IMR-90 (cell line): ENCODE results near the gene SOBP. TPM values are rescaled to one million over a fixed set of nuclear protein-coding genes. Genes with fewer than 3 reads are reported as not detected.

ENCODE experiments used
- ATAC-seq: fragments of 200-7000 bp; cut with Tn5 transposase; 2 replicates; pipeline ENCODE4 v1.9.1; 2020; ENCODE audit warnings: low read depth, mild to moderate bottlenecking, moderate library complexity
- BruUV-seq: library from RNA; stranded (reverse); fragments of 400-500 nt; replicated peaks from 2 replicates; lab custom pipeline; 2021; lab: Mats Ljungman, UMichigan
- CTCF ChIA-PET: fragments of 300-600 bp; formaldehyde crosslinking; extraction: SDS; loops from one replicate; lab custom pipeline; 2021; ENCODE audit warnings: antibody characterized with exemption; lab: Yijun Ruan, JAX
- POLR2A ChIA-PET: fragments of 300-600 bp; sonication (Branson Sonifier 250); formaldehyde crosslinking; loops from one replicate; lab custom pipeline; 2022; ENCODE audit warnings: antibody characterized with exemption; ENCODE audit not compliant: unreplicated experiment; lab: Charles Lee
- DNase-seq: peaks from one replicate; pipeline ENCODE4 v3.0.0; 2013
- H2AFZ ChIP-seq: replicated peaks from 2 replicates; pipeline ENCODE3; 2013; ENCODE audit warnings: low read length, mild to moderate bottlenecking; ENCODE audit not compliant: poor library complexity
- H2AK5ac ChIP-seq: 2 replicates; pipeline ENCODE4 v1.6.1; 2013; ENCODE audit warnings: low read depth, low read length, inconsistent platforms
- H2AK9ac ChIP-seq: replicated peaks from 2 replicates; pipeline ENCODE3; 2013; ENCODE audit warnings: mild to moderate bottlenecking, low read depth, low read length, moderate library complexity; ENCODE audit not compliant: poor library complexity
- H2BK120ac ChIP-seq: 2 replicates; pipeline ENCODE4 v1.6.1; 2013; ENCODE audit warnings: low read depth, low read length, inconsistent platforms
- H2BK15ac ChIP-seq: 3 replicates; pipeline ENCODE4 v1.6.1; 2013; ENCODE audit warnings: low read depth, low read length, inconsistent platforms
- H2BK20ac ChIP-seq: 2 replicates; pipeline ENCODE4 v1.6.1; 2013; ENCODE audit warnings: low read depth, mild to moderate bottlenecking, inconsistent platforms, low read length, moderate library complexity
- H2BK5ac ChIP-seq: 2 replicates; pipeline ENCODE4 v1.6.1; 2013; ENCODE audit warnings: mild to moderate bottlenecking, low read depth, low read length, inconsistent platforms; ENCODE audit not compliant: poor library complexity, severe bottlenecking
- H3K14ac ChIP-seq: replicated peaks from 2 replicates; pipeline ENCODE4 v1.6.1; 2013; ENCODE audit warnings: low read depth, low read length, inconsistent platforms
- H3K18ac ChIP-seq: 2 replicates; pipeline ENCODE4 v1.6.1; 2013; ENCODE audit warnings: low read depth, low read length, control low read depth
- H3K23ac ChIP-seq: 2 replicates; pipeline ENCODE4 v1.6.1; 2013; ENCODE audit warnings: low read depth, low read length, inconsistent platforms
- H3K27ac ChIP-seq: 2 replicates; pipeline ENCODE4 v1.5.1; 2013; ENCODE audit warnings: mild to moderate bottlenecking, control low read depth, low read length; ENCODE audit not compliant: insufficient read depth
- H3K27me3 ChIP-seq: 2 replicates; pipeline ENCODE4 v1.6.1; 2013; ENCODE audit warnings: low read length; ENCODE audit not compliant: control insufficient read depth, insufficient read depth
- H3K36me3 ChIP-seq: 2 replicates; pipeline ENCODE4 v1.6.1; 2013; ENCODE audit warnings: low read length, mixed read lengths; ENCODE audit not compliant: control insufficient read depth, insufficient read depth
- H3K4ac ChIP-seq: 2 replicates; pipeline ENCODE4 v1.6.1; 2013; ENCODE audit warnings: low read depth, low read length, inconsistent platforms
- H3K4me1 ChIP-seq: 2 replicates; pipeline ENCODE4 v1.6.1; 2013; ENCODE audit warnings: low read length, mixed read lengths; ENCODE audit not compliant: control insufficient read depth, insufficient read depth
- H3K4me2 ChIP-seq: 2 replicates; pipeline ENCODE4 v1.6.1; 2013; ENCODE audit warnings: low read depth, mild to moderate bottlenecking, control low read depth, low read length, moderate library complexity
- H3K4me3 ChIP-seq: 2 replicates; pipeline ENCODE4 v1.5.1; 2013; ENCODE audit warnings: low read depth, mild to moderate bottlenecking, control low read depth, low read length, moderate library complexity; ENCODE audit not compliant: insufficient read depth
- H3K56ac ChIP-seq: 2 replicates; pipeline ENCODE4 v1.6.1; 2013; ENCODE audit warnings: low read length, inconsistent platforms; ENCODE audit not compliant: insufficient read depth; ENCODE audit errors: extremely low read depth
- H3K79me1 ChIP-seq, 2 experiments: 2 replicates each; pipeline ENCODE4 v1.6.1; 2013; ENCODE audit warnings: low read length in 2 of 2, inconsistent platforms in 1 of 2, low read depth in 1 of 2
- H3K9ac ChIP-seq: 2 replicates; pipeline ENCODE4 v1.6.1; 2013; ENCODE audit warnings: low read depth, low read length, control low read depth
- H3K9me1 ChIP-seq: 2 replicates; pipeline ENCODE4 v1.6.1; 2013; ENCODE audit warnings: low read length, inconsistent platforms; ENCODE audit not compliant: insufficient read depth
- H3K9me3 ChIP-seq: 2 replicates; pipeline ENCODE4 v1.6.1; 2013; ENCODE audit warnings: low read length; ENCODE audit not compliant: control insufficient read depth, insufficient read depth
- H4K20me1 ChIP-seq: 2 replicates; pipeline ENCODE4 v1.6.1; 2013; ENCODE audit warnings: low read length, inconsistent platforms; ENCODE audit not compliant: insufficient read depth
- H4K5ac ChIP-seq: 2 replicates; pipeline ENCODE4 v1.6.1; 2013; ENCODE audit warnings: mild to moderate bottlenecking, low read depth, low read length, control low read depth
- H4K8ac ChIP-seq, 2 experiments: 2 replicates each; pipeline ENCODE4 v1.6.1; 2013; ENCODE audit warnings: low read depth in 2 of 2, low read length in 2 of 2, control low read depth in 1 of 2, inconsistent platforms in 1 of 2
- H4K91ac ChIP-seq: 2 replicates; pipeline ENCODE4 v1.6.1; 2013; ENCODE audit warnings: low read depth, low read length, inconsistent platforms; ENCODE audit not compliant: insufficient read depth
- BHLHE40 ChIP-seq: fragments of 150-350 bp; IDR thresholded peaks from 2 replicates; pipeline ENCODE4 v1.6.1; 2016; ENCODE audit warnings: mild to moderate bottlenecking, low read depth, low read length
- CEBPB ChIP-seq: IDR thresholded peaks from 2 replicates; pipeline ENCODE4 v1.6.1; 2012; ENCODE audit warnings: low read depth, low read length, improper control_type of control experiment
- CHD1 ChIP-seq: IDR thresholded peaks from 2 replicates; pipeline ENCODE4 v1.6.1; 2012; ENCODE audit warnings: low read depth, low read length, improper control_type of control experiment
- ELK1 ChIP-seq: fragments of 150-350 bp; IDR thresholded peaks from 2 replicates; pipeline ENCODE4 v1.6.1; 2016; ENCODE audit warnings: low read depth, mild to moderate bottlenecking, low read length, moderate library complexity, borderline replicate concordance
- FOS ChIP-seq: fragments of 150-350 bp; IDR thresholded peaks from 2 replicates; pipeline ENCODE4 v1.6.1; 2016; ENCODE audit warnings: low read depth, low read length
- MAFK ChIP-seq: IDR thresholded peaks from 2 replicates; pipeline ENCODE4 v1.6.1; 2012; ENCODE audit warnings: low read depth, low read length, improper control_type of control experiment
- MAZ ChIP-seq: IDR thresholded peaks from 2 replicates; pipeline ENCODE4 v1.6.1; 2012; ENCODE audit warnings: low read depth, mild to moderate bottlenecking, low read length, improper control_type of control experiment, moderate library complexity, borderline replicate concordance
- MXI1 ChIP-seq: IDR thresholded peaks from 2 replicates; pipeline ENCODE4 v1.6.1; 2012; ENCODE audit warnings: low read depth, mild to moderate bottlenecking, low read length, moderate library complexity, borderline replicate concordance
- NFE2L2 ChIP-seq: fragments of 150-350 bp; IDR thresholded peaks from 2 replicates; pipeline ENCODE4 v1.6.1; 2016; ENCODE audit warnings: low read depth, mild to moderate bottlenecking, low read length
- POLR2A ChIP-seq: IDR thresholded peaks from 2 replicates; pipeline ENCODE4 v1.6.1; 2012; ENCODE audit warnings: mild to moderate bottlenecking, low read depth, low read length
- RAD21 ChIP-seq: IDR thresholded peaks from 2 replicates; pipeline ENCODE4 v1.6.1; 2012; ENCODE audit warnings: low read length, improper control_type of control experiment
- RCOR1 ChIP-seq: IDR thresholded peaks from 2 replicates; pipeline ENCODE4 v1.6.1; 2012; ENCODE audit warnings: mild to moderate bottlenecking, low read length, improper control_type of control experiment; ENCODE audit not compliant: insufficient replicate concordance
- RFX5 ChIP-seq: IDR thresholded peaks from 2 replicates; pipeline ENCODE4 v1.8.0; 2012; ENCODE audit warnings: low read depth, mild to moderate bottlenecking, low read length, moderate library complexity
- SMC3 ChIP-seq: fragments of 150-350 bp; IDR thresholded peaks from 2 replicates; pipeline ENCODE4 v1.6.1; 2016; ENCODE audit warnings: low read depth, mild to moderate bottlenecking, antibody characterized with exemption, low read length, moderate library complexity
- USF2 ChIP-seq: fragments of 150-350 bp; IDR thresholded peaks from 2 replicates; pipeline ENCODE4 v1.6.1; 2017; ENCODE audit warnings: mild to moderate bottlenecking, antibody characterized with exemption, low read length, low read depth
- WGBS, 2 experiments: methylation state at CpG; one replicate each; pipeline versions ENCODE4 v1.1.5 to v1.1.7; 2013; ENCODE audit warnings: missing lambda C conversion rate in 2 of 2; ENCODE audit not compliant: insufficient read length in 1 of 2; ENCODE audit errors: extremely low coverage in 2 of 2; 5-methylcytosine and 5-hydroxymethylcytosine counted together
- dilution Hi-C: fragments of 300-500 bp; cut with HindIII; formaldehyde crosslinking; loops from one replicate; pipeline ENCODE4 v1.14.3; 2018; ENCODE audit warnings: low sequenced_read_pairs; ENCODE audit not compliant: unreplicated experiment
- in situ Hi-C: fragments of 300-500 bp; cut with MboI; formaldehyde crosslinking; loops from 3 replicates; pipeline ENCODE4 v1.14.3; 2019; ENCODE audit warnings: low sequenced_read_pairs, inconsistent platforms, mixed read lengths
- intact Hi-C: fragments of 100-400 bp; cut with micrococcal nuclease; formaldehyde crosslinking; loops from 2 replicates; pipeline ENCODE4 v1.10.0; 2022
- polyA plus RNA-seq, 3 experiments: library from polyadenylated mRNA; depleted of rRNA; stranded (reverse); fragments of >200 nt; gene quantifications; 2 replicates each; pipeline ENCODE4 v1.2.3, GENCODE V29; 2012; ENCODE audit warnings: low replicate concordance in 1 of 3
- total RNA-seq: library from RNA; depleted of rRNA; stranded (reverse); fragments of >200 nt; gene quantifications from 2 replicates; pipeline ENCODE4 v1.2.3, GENCODE V29; 2012
- TF ChIP-seq, protein P1 (sequence below): conservative IDR thresholded peaks from 2 replicates; pipeline ENCODE4 v1.5.1; 2012; ENCODE audit warnings: mild to moderate bottlenecking, low read depth, low read length, improper control_type of control experiment

Gene SOBP
- total and polyA plus RNA-seq, 2 of the 4 experiments (the other 2 are of a cell fraction): 0.60 to 0.72 TPM

- WGBS, 2 experiments: no CpG with 5 or more reads among the region's 1 CpG
- BruUV-seq: no TSS peak
- Histone ChIP-seq H2BK20ac (no peak overlapping the region), H2BK5ac (no peak overlapping the region), H3K79me1 (no peaks in the 10 kb centered on the region), H2BK120ac (no peak overlapping the region), H3K9ac (no peak overlapping the region), H3K18ac (no peak overlapping the region), H3K36me3 (no peaks in the 10 kb centered on the region; the same call in 1 of the 2 replicates), H3K4me2 (no peak overlapping the region), H2AFZ (no peak overlapping the region), H3K14ac (no peak overlapping the region), H2AK9ac (no peak overlapping the region), H3K4ac (no peak overlapping the region), H4K5ac (no peak overlapping the region), H3K4me3 (no peak overlapping the region), H4K8ac (no peak overlapping the region), H3K56ac (no peak overlapping the region), H3K9me3 (no peaks in the 10 kb centered on the region), H3K4me1 (no peaks in the 10 kb centered on the region), H2BK15ac (no peak overlapping the region), H2AK5ac (no peak overlapping the region), H3K9me1 (no peaks in the 10 kb centered on the region), H4K91ac (no peak overlapping the region), H4K20me1 (no peaks in the 10 kb centered on the region), H3K23ac (no peak overlapping the region), H3K27ac (no peak overlapping the region), H3K27me3 (no peaks in the 10 kb centered on the region)
- intact Hi-C loops: no loop called here
- CTCF ChIA-PET: no interaction called here
- in situ Hi-C loops: no loop called here
- DNase-seq (no peak), ATAC-seq (no peak)
- no peak for TF ChIP-seq CEBPB
- no peak for TF ChIP-seq NFE2L2
- TF ChIP-seq, protein P1, sequence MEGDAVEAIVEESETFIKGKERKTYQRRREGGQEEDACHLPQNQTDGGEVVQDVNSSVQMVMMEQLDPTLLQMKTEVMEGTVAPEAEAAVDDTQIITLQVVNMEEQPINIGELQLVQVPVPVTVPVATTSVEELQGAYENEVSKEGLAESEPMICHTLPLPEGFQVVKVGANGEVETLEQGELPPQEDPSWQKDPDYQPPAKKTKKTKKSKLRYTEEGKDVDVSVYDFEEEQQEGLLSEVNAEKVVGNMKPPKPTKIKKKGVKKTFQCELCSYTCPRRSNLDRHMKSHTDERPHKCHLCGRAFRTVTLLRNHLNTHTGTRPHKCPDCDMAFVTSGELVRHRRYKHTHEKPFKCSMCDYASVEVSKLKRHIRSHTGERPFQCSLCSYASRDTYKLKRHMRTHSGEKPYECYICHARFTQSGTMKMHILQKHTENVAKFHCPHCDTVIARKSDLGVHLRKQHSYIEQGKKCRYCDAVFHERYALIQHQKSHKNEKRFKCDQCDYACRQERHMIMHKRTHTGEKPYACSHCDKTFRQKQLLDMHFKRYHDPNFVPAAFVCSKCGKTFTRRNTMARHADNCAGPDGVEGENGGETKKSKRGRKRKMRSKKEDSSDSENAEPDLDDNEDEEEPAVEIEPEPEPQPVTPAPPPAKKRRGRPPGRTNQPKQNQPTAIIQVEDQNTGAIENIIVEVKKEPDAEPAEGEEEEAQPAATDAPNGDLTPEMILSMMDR: no peak
- no peak for TF ChIP-seq RFX5
- TF ChIP-seq MAFK: no peak
- no peak for TF ChIP-seq SMC3
- TF ChIP-seq FOS: no peak
- no peak for TF ChIP-seq CHD1
- TF ChIP-seq RAD21: no peak
- no peak for TF ChIP-seq RCOR1
- TF ChIP-seq POLR2A: no peak
- TF ChIP-seq ELK1: no peak
- TF ChIP-seq BHLHE40: no peak
- TF ChIP-seq MXI1: no peak
- no peak for TF ChIP-seq USF2
- TF ChIP-seq MAZ: no peak
- POLR2A ChIA-PET: no interaction called here
- dilution Hi-C loops: no loop called here
These were observed 27.4 kb downstream of the SOBP start for GRCh38 chr6:107517274-107517673.
